Esophagus (tissue), 2 donors: Measurements from ENCODE around the gene TTYH3. TPM values are rescaled to one million over a fixed set of nuclear protein-coding genes. Genes with fewer than 3 reads are reported as not detected.

Experiments
- H3K27ac ChIP-seq, 2 donors: one replicate each; pipeline ENCODE4 v1.5.1; 2013; ENCODE audit warnings: low read depth in 2 of 2, mild to moderate bottlenecking in 2 of 2, inconsistent platforms in 1 of 2, low read length in 1 of 2, moderate library complexity in 1 of 2
- H3K27me3 ChIP-seq, 2 donors: one replicate each; pipeline ENCODE4 v1.6.1; 2013; ENCODE audit warnings: low read length in 2 of 2, control low read depth in 1 of 2, mild to moderate bottlenecking in 1 of 2; ENCODE audit not compliant: insufficient read depth in 2 of 2, control insufficient read depth in 1 of 2
- H3K36me3 ChIP-seq, 2 donors: one replicate each; pipeline ENCODE4 v1.6.1; 2013; ENCODE audit warnings: low read length in 1 of 2; ENCODE audit not compliant: control insufficient read depth in 2 of 2, insufficient read depth in 2 of 2
- H3K4me1 ChIP-seq, 2 donors: one replicate each; pipeline ENCODE4 v1.6.1; 2013; ENCODE audit warnings: low read length in 1 of 2; ENCODE audit not compliant: control insufficient read depth in 2 of 2, insufficient read depth in 2 of 2
- H3K4me3 ChIP-seq, 2 donors: one replicate each; pipeline ENCODE4 v1.5.1; 2013; ENCODE audit warnings: low read length in 2 of 2, mild to moderate bottlenecking in 2 of 2, low read depth in 1 of 2, moderate library complexity in 1 of 2
- H3K9me3 ChIP-seq, 2 donors: one replicate each; pipeline ENCODE4 v1.6.1; 2013; ENCODE audit warnings: mild to moderate bottlenecking in 2 of 2, low read depth in 1 of 2, low read length in 1 of 2, moderate library complexity in 1 of 2; ENCODE audit not compliant: control insufficient read depth in 2 of 2, insufficient read depth in 1 of 2
- WGBS, 2 donors: extraction: QIAGEN DNeasy Blood & Tissue Kit; methylation state at CpG; one replicate each; pipeline ENCODE4 v1.1.7; 2013; 5-methylcytosine and 5-hydroxymethylcytosine counted together
- polyA plus RNA-seq, 2 donors: library from polyadenylated mRNA; stranded (reverse); fragments of 200-250 nt; gene quantifications; one replicate each; pipeline ENCODE4 v1.2.3, GENCODE V29; 2013
- donor health status: healthy with polysubstance abuse.
- donor health status: Bipolar disorder and iron deficiency.

Gene TTYH3
- polyA plus RNA-seq, 2 donors = 3.5 to 3.8 TPM

DNA sequence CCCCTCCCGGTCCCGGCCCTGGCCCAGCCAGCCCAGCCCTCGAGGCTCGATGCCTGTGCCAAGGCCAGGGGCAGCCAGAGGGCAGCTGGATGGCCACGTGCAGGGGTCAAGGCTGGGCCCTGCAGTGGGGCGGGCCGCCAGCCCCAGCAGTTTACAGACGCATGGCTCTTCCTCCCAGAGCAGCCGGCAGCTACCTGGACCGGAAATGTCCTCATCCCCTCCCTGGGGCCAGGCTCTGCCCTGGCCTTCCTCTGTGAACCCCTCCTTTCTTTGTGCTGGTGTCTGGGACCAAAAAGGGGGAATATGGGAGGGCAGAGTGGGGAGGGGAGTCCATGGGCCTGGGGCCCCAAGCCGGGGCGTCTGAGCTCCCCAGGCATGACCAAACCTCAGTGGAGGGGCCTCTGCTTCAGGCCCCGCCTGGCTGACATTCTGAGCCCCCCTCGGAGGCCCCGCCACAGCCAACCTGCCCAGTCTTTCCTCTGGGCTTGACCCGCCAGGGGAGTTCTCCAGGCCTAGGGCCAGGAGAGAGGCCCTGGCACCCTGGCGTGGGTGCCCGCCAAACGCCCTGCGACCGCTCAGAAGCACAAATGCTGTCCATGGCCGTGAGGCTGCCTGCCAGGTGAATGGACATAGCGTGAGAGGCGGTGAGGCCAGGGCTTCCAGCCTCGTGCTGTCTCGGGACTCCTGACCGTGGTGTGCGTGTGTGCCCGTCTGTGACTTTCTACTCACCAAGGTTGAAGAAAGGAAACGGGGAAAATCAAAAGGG lies 31.5 kb downstream of the TTYH3 start:
- Histone ChIP-seq H3K9me3 (peaks cover 0 to 6% of the 10 kb centered on the region in 2 donors), H3K27ac (no peak overlapping the region), H3K36me3 (peaks cover 0 to 8% of the 10 kb centered on the region in 2 donors), H3K27me3 (no peaks in the 10 kb centered on the region), H3K4me3 (no peak overlapping the region), H3K4me1 (peaks cover 3 to 9% of the 10 kb centered on the region in 2 donors)
- 55 to 59% methylated on average over 29 to 30 of the region's 30 CpGs for WGBS, 2 donors

DNA sequence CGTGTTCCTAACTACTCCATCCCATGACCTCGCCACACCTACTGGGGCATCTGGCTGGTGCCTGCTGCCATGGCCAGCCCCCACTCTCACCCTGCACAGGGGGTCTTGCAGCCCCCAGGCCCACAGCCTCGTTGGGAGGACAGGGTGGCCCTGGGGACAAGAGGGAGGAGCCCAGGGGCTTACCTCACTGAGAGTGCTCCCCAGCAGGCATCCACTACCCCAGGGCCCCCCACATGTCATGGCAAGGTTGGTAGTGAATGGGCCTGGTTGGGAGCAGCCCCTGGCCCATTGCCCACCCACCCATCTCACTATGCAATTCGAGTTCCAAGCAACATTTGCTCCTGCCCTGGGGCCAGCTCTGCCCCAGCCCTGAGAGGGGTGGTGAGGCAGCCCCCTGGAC lies 32.2 kb downstream of the TTYH3 start:
- Histone ChIP-seq H3K4me3 (no peak overlapping the region), H3K27me3 (no peaks in the 10 kb centered on the region), H3K36me3 (peaks cover 0 to 6% of the 10 kb centered on the region in 2 donors), H3K27ac (no peak overlapping the region), H3K9me3 (peaks cover 0 to 6% of the 10 kb centered on the region in 2 donors), H3K4me1 (peaks cover 3 to 9% of the 10 kb centered on the region in 2 donors)
- 57 to 58% methylated on average over 4 of the region's 4 CpGs for WGBS, 2 donors

- H3K27ac ChIP-seq = no peak overlapping the region
Observed at GRCh38 chr7:2665359-2665791, 33.6 kb downstream of the TTYH3 start.

GRCh38 chr7:2666155-2666554 lies 34.4 kb downstream of the TTYH3 start:
- Histone ChIP-seq H3K4me3 (no peak overlapping the region), H3K4me1 (peaks cover 0 to 8% of the 10 kb centered on the region in 2 donors), H3K27ac (no peak overlapping the region), H3K36me3 (peaks cover 0 to 6% of the 10 kb centered on the region in 2 donors), H3K27me3 (no peaks in the 10 kb centered on the region), H3K9me3 (peaks cover 0 to 6% of the 10 kb centered on the region in 2 donors)
- 70 to 71% methylated on average over 4 to 6 of the region's 6 CpGs for WGBS, 2 donors

More at GRCh38 chr7:2665359-2665791, 33.6 kb downstream of the TTYH3 start:
- Histone ChIP-seq H3K9me3 (peaks cover 0 to 6% of the 10 kb centered on the region in 2 donors), H3K27me3 (no peaks in the 10 kb centered on the region), H3K36me3 (peaks cover 0 to 6% of the 10 kb centered on the region in 2 donors), H3K4me1 (peaks cover 3 to 9% of the 10 kb centered on the region in 2 donors), H3K4me3 (no peak overlapping the region)
- 48 to 59% methylated on average over 29 to 33 of the region's 33 CpGs for WGBS, 2 donors

- no peak overlapping the region for H3K27ac ChIP-seq
- H3K36me3 ChIP-seq = peaks cover 0 to 2% of the 10 kb centered on the region in 2 donors
- WGBS, 2 donors = 65 to 69% methylated on average over 18 of the region's 18 CpGs
- peaks cover 0 to 6% of the 10 kb centered on the region in 2 donors for H3K9me3 ChIP-seq
- H3K4me1 ChIP-seq = peaks cover 0 to 5% of the 10 kb centered on the region in 2 donors
- no peaks in the 10 kb centered on the region for H3K27me3 ChIP-seq
- no peak overlapping the region for H3K4me3 ChIP-seq
Observed at GRCh38 chr7:2666588-2667250, 34.9 kb downstream of the TTYH3 start.

DNA sequence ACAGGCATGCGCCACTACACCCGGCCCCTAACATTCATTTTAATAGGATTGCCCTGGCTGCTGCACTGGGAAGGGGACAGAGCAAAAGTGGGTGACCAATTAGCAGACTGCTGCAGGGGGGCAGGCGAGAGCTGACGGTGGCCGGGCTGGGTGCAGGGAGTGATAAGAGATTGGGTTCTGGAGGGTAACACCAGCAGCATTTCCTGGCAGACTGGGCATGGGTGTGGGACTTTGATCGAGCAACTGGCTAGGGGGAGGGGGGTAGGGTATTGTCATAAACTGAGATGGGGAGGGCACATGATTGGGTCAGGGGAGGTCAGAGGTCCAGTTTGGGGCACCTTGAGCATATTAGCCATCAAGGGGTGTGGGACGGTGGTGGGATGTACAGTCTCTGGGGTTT lies 36.1 kb downstream of the TTYH3 start:
- Histone ChIP-seq H3K36me3 (no peaks in the 10 kb centered on the region), H3K9me3 (peaks cover 0 to 6% of the 10 kb centered on the region in 2 donors), H3K4me3 (no peak overlapping the region), H3K4me1 (peaks cover 0 to 2% of the 10 kb centered on the region in 2 donors), H3K27ac (no peak overlapping the region), H3K27me3 (no peaks in the 10 kb centered on the region)
- WGBS, 2 donors = 63 to 64% methylated on average over 7 of the region's 7 CpGs

- H3K4me3 ChIP-seq = no peak overlapping the region
- peaks cover 0 to 2% of the 10 kb centered on the region in 2 donors for H3K4me1 ChIP-seq
- H3K27me3 ChIP-seq = no peaks in the 10 kb centered on the region
- 58 to 75% methylated on average over 6 of the region's 6 CpGs for WGBS, 2 donors
- H3K36me3 ChIP-seq = no peaks in the 10 kb centered on the region
- H3K9me3 ChIP-seq = peaks cover 0 to 6% of the 10 kb centered on the region in 2 donors
- H3K27ac ChIP-seq = no peak overlapping the region
Observed at GRCh38 chr7:2668401-2668800, 36.6 kb downstream of the TTYH3 start.

DNA sequence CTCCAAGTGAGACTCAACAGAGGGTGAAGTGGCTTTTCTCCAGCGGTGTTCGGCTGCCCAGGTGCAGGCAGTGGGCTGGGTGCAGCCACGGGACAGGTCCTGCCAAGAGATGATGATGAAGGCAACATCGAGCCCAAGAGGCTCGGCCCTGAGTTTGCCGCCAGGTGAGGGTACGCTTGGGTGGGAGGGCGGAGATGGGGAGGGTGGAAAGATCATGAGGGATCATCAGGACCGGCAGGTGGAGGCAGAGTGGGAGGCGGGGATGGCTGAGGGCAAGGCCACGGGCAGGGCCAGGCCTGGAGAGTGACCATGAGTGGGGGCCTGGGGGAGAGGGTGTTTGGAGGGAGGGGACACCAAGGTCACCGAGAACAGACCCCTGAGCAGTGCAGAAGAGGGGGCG lies 38.4 kb downstream of the TTYH3 start:
- WGBS, 2 donors = 70 to 75% methylated on average over 13 of the region's 13 CpGs
- no peak overlapping the region for H3K4me3 ChIP-seq
- peaks cover 0 to 2% of the 10 kb centered on the region in 2 donors for H3K4me1 ChIP-seq
- no peaks in the 10 kb centered on the region for H3K27me3 ChIP-seq
- H3K36me3 ChIP-seq = no peaks in the 10 kb centered on the region
- no peak overlapping the region for H3K27ac ChIP-seq
- peaks cover 0 to 7% of the 10 kb centered on the region in 2 donors for H3K9me3 ChIP-seq

DNA sequence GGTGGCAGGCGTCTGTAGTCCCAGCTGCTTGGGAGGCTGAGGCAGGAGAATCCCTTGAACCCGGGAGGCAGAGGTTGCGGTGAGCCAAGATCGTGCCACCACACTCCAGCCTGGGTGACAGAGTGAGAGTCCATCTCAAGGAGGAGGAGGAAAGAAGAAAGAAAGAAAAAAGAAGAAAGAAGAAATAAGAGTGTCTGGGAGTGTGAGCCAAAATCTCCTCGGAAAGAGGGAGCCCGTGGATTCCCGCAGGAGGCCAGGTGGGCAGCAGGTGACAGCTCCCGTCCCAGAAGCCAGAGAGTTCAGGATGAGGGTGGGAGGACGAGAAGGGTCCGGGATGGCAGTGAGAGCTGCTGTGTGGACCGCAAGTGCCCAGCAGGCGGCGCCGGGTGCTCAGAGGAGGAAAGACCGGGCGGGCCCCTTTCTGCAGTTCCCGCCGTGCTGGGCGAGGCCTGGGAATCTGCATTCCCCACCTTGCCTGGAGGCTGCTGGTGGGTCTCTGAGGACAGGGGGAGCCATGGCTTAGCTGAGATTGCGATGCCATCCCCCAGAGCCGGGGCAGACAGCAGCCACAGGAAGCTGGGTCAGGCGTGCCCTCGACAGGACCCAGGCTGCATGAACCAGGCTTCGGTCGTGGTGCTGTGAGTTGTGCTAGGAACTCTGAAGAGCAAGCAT lies 39.1 kb downstream of the TTYH3 start:
- Histone ChIP-seq H3K27ac (no peak overlapping the region), H3K4me3 (no peak overlapping the region), H3K4me1 (peaks cover 0 to 2% of the 10 kb centered on the region in 2 donors), H3K27me3 (no peaks in the 10 kb centered on the region), H3K36me3 (no peaks in the 10 kb centered on the region), H3K9me3 (peaks cover 0 to 11% of the 10 kb centered on the region in 2 donors)
- 23 to 24% methylated on average over 23 to 25 of the region's 25 CpGs for WGBS, 2 donors
